ENCODE results near the gene GPR63. TPM values are rescaled to one million over a fixed set of nuclear protein-coding genes. Genes with fewer than 3 reads are reported as not detected.

The GPR63 gene
- total and polyA plus RNA-seq, 9 of the 15 experiments (the other 6 are each of a cell fraction or from before 2014, with no cell fraction given) = 1.6 to 5.1 (median 3.7) TPM

DNA sequence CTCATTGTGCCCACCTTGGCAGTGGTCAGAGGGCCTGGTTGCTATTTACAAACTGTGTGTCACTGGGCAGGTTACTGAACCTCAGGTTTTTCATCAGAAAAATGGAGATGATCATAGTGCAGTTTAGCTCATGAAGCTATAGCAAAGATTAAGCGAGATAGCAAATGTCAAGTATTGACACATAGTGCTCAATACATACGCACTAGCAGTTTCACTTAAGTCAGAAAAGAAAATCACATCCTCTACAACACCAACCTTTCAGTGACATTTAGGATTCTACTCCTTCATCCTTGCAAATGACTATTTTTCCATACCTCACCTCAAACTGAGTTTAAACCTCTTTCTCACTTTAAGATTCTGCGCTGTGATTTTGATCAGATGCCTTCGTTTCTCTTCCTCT lies 16.2 kb downstream of the GPR63 start:
- Histone ChIP-seq H3K27ac (ENCODE audit: extremely low read depth, low read depth, low read length) (no peak overlapping the region), H3K79me2 (ENCODE audit: control insufficient read depth, insufficient read depth, low read length) (no peaks in the 10 kb centered on the region), H3K4me1 (replicated peaks in 1 of 2; ENCODE audit: control insufficient read depth in 2 of 2, insufficient read depth in 2 of 2, low read length in 2 of 2) (no peaks in the 10 kb centered on the region), H3K9ac (ENCODE audit: insufficient read depth in 1 of 2, low read depth in 2 of 2, low read length in 2 of 2) (no peak overlapping the region), H3K9me3 (replicated peaks; ENCODE audit: control insufficient read depth, insufficient read depth, low read depth, low read length) (no peaks in the 10 kb centered on the region), H3K27me3 (ENCODE audit: control insufficient read depth in 2 of 2, insufficient read depth in 2 of 2, low read length in 2 of 2) (no peaks in the 10 kb centered on the region), H4K20me1 (replicated peaks; ENCODE audit: control insufficient read depth, insufficient read depth, low read length) (no peaks in the 10 kb centered on the region), H3K4me2 (ENCODE audit: insufficient read depth, low read length) (no peak overlapping the region), H2AFZ (ENCODE audit: low read depth, low read length) (no peak overlapping the region), H3K4me3 (no peak overlapping the region), H3K9me1 (ENCODE audit: control insufficient read depth, insufficient read depth, low read length) (no peaks in the 10 kb centered on the region), H3K36me3 (ENCODE audit: control insufficient read depth, insufficient read depth, low read length) (peaks cover 7% of the 10 kb centered on the region; the same call in 1 of the 3 replicates)
- FAIRE-seq (no peak), DNase-seq (ENCODE audit: extremely low read depth in 1 of 4, low spot score in 3 of 4) (no peak), ATAC-seq (no peak)
- TF ChIP-seq JUN (IDR thresholded peaks at IDR 0.05; ENCODE audit: borderline replicate concordance, low read depth, low read length) (no peak), JUN (CRISPR knock-in tag; IDR thresholded peaks at IDR 0.05; ENCODE audit: borderline replicate concordance) (no peak), ZBTB8A (IDR thresholded peaks at IDR 0.05; ENCODE audit: partially characterized antibody) (no peak)
- TF ChIP-seq, protein P1, sequence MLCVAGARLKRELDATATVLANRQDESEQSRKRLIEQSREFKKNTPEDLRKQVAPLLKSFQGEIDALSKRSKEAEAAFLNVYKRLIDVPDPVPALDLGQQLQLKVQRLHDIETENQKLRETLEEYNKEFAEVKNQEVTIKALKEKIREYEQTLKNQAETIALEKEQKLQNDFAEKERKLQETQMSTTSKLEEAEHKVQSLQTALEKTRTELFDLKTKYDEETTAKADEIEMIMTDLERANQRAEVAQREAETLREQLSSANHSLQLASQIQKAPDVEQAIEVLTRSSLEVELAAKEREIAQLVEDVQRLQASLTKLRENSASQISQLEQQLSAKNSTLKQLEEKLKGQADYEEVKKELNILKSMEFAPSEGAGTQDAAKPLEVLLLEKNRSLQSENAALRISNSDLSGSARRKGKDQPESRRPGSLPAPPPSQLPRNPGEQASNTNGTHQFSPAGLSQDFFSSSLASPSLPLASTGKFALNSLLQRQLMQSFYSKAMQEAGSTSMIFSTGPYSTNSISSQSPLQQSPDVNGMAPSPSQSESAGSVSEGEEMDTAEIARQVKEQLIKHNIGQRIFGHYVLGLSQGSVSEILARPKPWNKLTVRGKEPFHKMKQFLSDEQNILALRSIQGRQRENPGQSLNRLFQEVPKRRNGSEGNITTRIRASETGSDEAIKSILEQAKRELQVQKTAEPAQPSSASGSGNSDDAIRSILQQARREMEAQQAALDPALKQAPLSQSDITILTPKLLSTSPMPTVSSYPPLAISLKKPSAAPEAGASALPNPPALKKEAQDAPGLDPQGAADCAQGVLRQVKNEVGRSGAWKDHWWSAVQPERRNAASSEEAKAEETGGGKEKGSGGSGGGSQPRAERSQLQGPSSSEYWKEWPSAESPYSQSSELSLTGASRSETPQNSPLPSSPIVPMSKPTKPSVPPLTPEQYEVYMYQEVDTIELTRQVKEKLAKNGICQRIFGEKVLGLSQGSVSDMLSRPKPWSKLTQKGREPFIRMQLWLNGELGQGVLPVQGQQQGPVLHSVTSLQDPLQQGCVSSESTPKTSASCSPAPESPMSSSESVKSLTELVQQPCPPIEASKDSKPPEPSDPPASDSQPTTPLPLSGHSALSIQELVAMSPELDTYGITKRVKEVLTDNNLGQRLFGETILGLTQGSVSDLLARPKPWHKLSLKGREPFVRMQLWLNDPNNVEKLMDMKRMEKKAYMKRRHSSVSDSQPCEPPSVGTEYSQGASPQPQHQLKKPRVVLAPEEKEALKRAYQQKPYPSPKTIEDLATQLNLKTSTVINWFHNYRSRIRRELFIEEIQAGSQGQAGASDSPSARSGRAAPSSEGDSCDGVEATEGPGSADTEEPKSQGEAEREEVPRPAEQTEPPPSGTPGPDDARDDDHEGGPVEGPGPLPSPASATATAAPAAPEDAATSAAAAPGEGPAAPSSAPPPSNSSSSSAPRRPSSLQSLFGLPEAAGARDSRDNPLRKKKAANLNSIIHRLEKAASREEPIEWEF (CRISPR knock-in tag; IDR thresholded peaks at IDR 0.05) = no peak
- ChIA-PET CTCF (ENCODE audit: low intra/inter-chr PET ratio) (no interaction called here), POLR2A (interaction anchor here (1.0 kb wide), 1 partner anchor 25 kb away, joined by 3 read pairs; no protein-coding TSS in a partner anchor)
- no TSS peak for BruUV-seq (replicated peaks)
- in situ Hi-C loops (cut with MboI) (no loop called here), intact Hi-C loops (cut with micrococcal nuclease) (no loop called here)
- 84% methylated on average over 4 of the region's 4 CpGs for WGBS (ENCODE audit: insufficient coverage, low coverage, missing lambda C conversion rate)

Measured in K562 (cell line).